ENCODE results near the gene GCC2.

DNA sequence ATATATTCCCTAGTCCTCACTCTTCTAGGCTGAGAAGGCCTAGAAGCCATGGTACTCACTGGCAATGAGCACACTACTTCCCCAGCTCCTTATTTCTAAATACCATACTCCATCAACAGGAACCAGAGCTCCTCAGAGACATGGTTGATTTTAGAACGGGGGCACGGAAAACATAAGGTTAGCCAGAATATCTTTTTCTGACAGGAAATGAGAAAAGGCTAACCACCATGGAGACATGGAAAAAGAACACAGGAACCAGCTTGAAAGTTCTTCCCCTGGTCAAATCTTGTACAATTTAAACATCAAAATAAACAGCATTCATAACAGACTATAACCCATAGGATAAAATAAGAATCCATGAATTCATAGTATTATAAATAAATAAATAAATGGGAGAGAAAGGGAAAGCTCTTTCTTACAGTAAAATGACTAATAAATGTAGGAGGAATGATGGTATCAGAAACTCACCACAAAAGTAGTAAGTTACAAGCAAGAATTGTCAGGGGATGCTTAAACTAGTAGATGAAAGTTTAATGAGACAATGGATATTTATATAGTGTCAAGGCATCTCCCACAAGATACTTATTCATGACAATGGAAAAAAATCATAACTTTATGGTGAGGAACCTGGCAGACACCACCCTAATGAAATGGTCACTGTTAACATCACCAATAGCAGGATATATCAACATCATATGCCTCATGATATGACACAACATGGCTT is 20.6 kb upstream of the GCC2 start:
- TF ChIP-seq CTCF (IDR thresholded peaks at IDR 0.05) (no peak), POLR2AphosphoS5 (IDR thresholded peaks at IDR 0.05) (no peak), POLR2A (IDR thresholded peaks at IDR 0.05) (no peak)
